H1 (cell line): ENCODE measurements around the gene FRMPD4. TPM values are rescaled to one million over a fixed set of nuclear protein-coding genes. Genes with fewer than 3 reads are reported as not detected.

ENCODE experiments used
- CEBPB ChIP-seq: IDR thresholded peaks from 2 replicates; pipeline ENCODE4 v1.6.1; 2012; ENCODE audit warnings: low read depth, low read length
- MAFK ChIP-seq: IDR thresholded peaks from 2 replicates; pipeline ENCODE4 v1.6.1; 2012; ENCODE audit warnings: low read depth, mild to moderate bottlenecking, improper control_type of control experiment, low read length
- PHF8 ChIP-seq: fragments of 200-600 bp; sonication (generic); conservative IDR thresholded peaks from 2 replicates; pipeline ENCODE4 v1.7.1; 2012; ENCODE audit warnings: low read depth, mild to moderate bottlenecking, inconsistent platforms, low read length, moderate library complexity
- POLR2A ChIP-seq, 2 experiments: IDR thresholded peaks; 1 replicate in 1 of 2; 2 replicates in 1 of 2; pipeline ENCODE4 v1.6.1; 2011; ENCODE audit warnings: low read depth in 2 of 2, low read length in 2 of 2, mild to moderate bottlenecking in 2 of 2; ENCODE audit errors: control extremely low read depth in 1 of 2
- SAP30 ChIP-seq: fragments of 300-600 bp; sonication (generic); IDR thresholded peaks from 2 replicates; pipeline ENCODE4 v1.7.1; 2012; ENCODE audit warnings: low read length, moderate library complexity, mild to moderate bottlenecking, inconsistent platforms; ENCODE audit not compliant: insufficient read depth, insufficient replicate concordance
- SUZ12 ChIP-seq: fragments of 200-600 bp; sonication (generic); IDR thresholded peaks from 2 replicates; pipeline ENCODE4 v1.6.1; 2012; ENCODE audit warnings: mild to moderate bottlenecking, inconsistent platforms, low read length, moderate library complexity, mixed read lengths
- TAF7 ChIP-seq: optimal IDR thresholded peaks from 2 replicates; pipeline ENCODE3; 2011; ENCODE audit warnings: low read depth, mild to moderate bottlenecking, inconsistent platforms, low read length, moderate library complexity, borderline replicate concordance
- TEAD4 ChIP-seq: IDR thresholded peaks from 2 replicates; pipeline ENCODE4 v1.6.1; 2012; ENCODE audit warnings: low read depth, low read length, inconsistent platforms, mixed read lengths
- polyA plus RNA-seq, 7 experiments: library from polyadenylated mRNA; depleted of rRNA in 3 of 7; stranded (reverse) in 5 of 7; unstranded in 2 of 7; fragments of >200 nt in 5 of 7; fragments of 200-250 nt in 2 of 7; gene quantifications; 1 replicate in 5 of 7; 2 replicates in 1 of 7; 4 replicates in 1 of 7; pipeline versions ENCODE4 v1.2.1 to v1.2.3, GENCODE V29; 2011 to 2013; ENCODE audit warnings: missing spikeins in 2 of 7, mixed read lengths in 2 of 7
- total RNA-seq: library from RNA; stranded (reverse); fragmentation: NEBNext Ultra II Directional; extraction: Animal tissue kit (Norgen Biotek cat#: 25700); gene quantifications from 2 replicates; pipeline ENCODE4 v1.2.1, GENCODE V29; 2021
- TF ChIP-seq, protein P1 (sequence below): fragments of 300-600 bp; sonication (generic); IDR thresholded peaks from 2 replicates; pipeline ENCODE4 v1.7.1; 2012; ENCODE audit warnings: low read length, moderate library complexity, mild to moderate bottlenecking, inconsistent platforms; ENCODE audit not compliant: insufficient replicate concordance
- TF ChIP-seq, protein P2 (sequence below), 3 experiments: IDR thresholded peaks; 1 replicate in 2 of 3; 2 replicates in 1 of 3; pipeline versions ENCODE4 v1.5.1 to v1.6.1; 2011; ENCODE audit warnings: low read length in 3 of 3, mild to moderate bottlenecking in 3 of 3, inconsistent platforms in 2 of 3, low read depth in 1 of 3, moderate library complexity in 1 of 3; ENCODE audit not compliant: insufficient read depth in 1 of 3; ENCODE audit errors: control extremely low read depth in 1 of 3

FRMPD4 gene
- total and polyA plus RNA-seq, 2 of the 8 experiments (the other 6 are each of a cell fraction or from before 2014, with no cell fraction given): 0.02 to 0.37 TPM

DNA sequence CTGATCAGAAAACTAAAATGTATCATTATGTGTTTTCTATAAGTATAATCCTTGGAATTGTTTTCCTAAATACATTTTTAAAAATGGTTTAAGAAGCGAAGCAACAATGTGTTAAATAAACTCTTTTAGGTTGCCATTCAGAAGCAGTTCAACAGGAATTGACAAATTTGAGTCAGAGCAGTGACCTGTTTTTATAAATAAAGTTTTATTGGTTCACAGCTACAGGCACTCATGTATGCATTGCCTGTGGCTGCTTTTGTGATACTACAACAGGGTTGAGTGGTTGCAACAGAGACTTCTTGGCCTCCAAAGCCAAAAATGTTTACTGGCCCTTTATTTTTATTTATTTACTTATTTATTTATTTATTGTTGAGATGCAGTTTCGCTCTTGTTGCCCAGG lies 99.5 kb downstream of the FRMPD4 start (continued):
- TF ChIP-seq, protein P1, sequence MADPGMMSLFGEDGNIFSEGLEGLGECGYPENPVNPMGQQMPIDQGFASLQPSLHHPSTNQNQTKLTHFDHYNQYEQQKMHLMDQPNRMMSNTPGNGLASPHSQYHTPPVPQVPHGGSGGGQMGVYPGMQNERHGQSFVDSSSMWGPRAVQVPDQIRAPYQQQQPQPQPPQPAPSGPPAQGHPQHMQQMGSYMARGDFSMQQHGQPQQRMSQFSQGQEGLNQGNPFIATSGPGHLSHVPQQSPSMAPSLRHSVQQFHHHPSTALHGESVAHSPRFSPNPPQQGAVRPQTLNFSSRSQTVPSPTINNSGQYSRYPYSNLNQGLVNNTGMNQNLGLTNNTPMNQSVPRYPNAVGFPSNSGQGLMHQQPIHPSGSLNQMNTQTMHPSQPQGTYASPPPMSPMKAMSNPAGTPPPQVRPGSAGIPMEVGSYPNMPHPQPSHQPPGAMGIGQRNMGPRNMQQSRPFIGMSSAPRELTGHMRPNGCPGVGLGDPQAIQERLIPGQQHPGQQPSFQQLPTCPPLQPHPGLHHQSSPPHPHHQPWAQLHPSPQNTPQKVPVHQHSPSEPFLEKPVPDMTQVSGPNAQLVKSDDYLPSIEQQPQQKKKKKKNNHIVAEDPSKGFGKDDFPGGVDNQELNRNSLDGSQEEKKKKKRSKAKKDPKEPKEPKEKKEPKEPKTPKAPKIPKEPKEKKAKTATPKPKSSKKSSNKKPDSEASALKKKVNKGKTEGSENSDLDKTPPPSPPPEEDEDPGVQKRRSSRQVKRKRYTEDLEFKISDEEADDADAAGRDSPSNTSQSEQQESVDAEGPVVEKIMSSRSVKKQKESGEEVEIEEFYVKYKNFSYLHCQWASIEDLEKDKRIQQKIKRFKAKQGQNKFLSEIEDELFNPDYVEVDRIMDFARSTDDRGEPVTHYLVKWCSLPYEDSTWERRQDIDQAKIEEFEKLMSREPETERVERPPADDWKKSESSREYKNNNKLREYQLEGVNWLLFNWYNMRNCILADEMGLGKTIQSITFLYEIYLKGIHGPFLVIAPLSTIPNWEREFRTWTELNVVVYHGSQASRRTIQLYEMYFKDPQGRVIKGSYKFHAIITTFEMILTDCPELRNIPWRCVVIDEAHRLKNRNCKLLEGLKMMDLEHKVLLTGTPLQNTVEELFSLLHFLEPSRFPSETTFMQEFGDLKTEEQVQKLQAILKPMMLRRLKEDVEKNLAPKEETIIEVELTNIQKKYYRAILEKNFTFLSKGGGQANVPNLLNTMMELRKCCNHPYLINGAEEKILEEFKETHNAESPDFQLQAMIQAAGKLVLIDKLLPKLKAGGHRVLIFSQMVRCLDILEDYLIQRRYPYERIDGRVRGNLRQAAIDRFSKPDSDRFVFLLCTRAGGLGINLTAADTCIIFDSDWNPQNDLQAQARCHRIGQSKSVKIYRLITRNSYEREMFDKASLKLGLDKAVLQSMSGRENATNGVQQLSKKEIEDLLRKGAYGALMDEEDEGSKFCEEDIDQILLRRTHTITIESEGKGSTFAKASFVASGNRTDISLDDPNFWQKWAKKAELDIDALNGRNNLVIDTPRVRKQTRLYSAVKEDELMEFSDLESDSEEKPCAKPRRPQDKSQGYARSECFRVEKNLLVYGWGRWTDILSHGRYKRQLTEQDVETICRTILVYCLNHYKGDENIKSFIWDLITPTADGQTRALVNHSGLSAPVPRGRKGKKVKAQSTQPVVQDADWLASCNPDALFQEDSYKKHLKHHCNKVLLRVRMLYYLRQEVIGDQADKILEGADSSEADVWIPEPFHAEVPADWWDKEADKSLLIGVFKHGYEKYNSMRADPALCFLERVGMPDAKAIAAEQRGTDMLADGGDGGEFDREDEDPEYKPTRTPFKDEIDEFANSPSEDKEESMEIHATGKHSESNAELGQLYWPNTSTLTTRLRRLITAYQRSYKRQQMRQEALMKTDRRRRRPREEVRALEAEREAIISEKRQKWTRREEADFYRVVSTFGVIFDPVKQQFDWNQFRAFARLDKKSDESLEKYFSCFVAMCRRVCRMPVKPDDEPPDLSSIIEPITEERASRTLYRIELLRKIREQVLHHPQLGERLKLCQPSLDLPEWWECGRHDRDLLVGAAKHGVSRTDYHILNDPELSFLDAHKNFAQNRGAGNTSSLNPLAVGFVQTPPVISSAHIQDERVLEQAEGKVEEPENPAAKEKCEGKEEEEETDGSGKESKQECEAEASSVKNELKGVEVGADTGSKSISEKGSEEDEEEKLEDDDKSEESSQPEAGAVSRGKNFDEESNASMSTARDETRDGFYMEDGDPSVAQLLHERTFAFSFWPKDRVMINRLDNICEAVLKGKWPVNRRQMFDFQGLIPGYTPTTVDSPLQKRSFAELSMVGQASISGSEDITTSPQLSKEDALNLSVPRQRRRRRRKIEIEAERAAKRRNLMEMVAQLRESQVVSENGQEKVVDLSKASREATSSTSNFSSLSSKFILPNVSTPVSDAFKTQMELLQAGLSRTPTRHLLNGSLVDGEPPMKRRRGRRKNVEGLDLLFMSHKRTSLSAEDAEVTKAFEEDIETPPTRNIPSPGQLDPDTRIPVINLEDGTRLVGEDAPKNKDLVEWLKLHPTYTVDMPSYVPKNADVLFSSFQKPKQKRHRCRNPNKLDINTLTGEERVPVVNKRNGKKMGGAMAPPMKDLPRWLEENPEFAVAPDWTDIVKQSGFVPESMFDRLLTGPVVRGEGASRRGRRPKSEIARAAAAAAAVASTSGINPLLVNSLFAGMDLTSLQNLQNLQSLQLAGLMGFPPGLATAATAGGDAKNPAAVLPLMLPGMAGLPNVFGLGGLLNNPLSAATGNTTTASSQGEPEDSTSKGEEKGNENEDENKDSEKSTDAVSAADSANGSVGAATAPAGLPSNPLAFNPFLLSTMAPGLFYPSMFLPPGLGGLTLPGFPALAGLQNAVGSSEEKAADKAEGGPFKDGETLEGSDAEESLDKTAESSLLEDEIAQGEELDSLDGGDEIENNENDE: no peak
- TF ChIP-seq, protein P2, sequence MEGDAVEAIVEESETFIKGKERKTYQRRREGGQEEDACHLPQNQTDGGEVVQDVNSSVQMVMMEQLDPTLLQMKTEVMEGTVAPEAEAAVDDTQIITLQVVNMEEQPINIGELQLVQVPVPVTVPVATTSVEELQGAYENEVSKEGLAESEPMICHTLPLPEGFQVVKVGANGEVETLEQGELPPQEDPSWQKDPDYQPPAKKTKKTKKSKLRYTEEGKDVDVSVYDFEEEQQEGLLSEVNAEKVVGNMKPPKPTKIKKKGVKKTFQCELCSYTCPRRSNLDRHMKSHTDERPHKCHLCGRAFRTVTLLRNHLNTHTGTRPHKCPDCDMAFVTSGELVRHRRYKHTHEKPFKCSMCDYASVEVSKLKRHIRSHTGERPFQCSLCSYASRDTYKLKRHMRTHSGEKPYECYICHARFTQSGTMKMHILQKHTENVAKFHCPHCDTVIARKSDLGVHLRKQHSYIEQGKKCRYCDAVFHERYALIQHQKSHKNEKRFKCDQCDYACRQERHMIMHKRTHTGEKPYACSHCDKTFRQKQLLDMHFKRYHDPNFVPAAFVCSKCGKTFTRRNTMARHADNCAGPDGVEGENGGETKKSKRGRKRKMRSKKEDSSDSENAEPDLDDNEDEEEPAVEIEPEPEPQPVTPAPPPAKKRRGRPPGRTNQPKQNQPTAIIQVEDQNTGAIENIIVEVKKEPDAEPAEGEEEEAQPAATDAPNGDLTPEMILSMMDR (IDR thresholded peaks at IDR 0.05; ENCODE audit: control extremely low read depth in 1 of 3, insufficient read depth in 1 of 3, low read depth in 1 of 3, low read length in 3 of 3): no peak
- TF ChIP-seq POLR2A (IDR thresholded peaks at IDR 0.05; ENCODE audit: control extremely low read depth in 1 of 2, low read depth in 2 of 2, low read length in 2 of 2) (no peak), SUZ12 (no peak), PHF8 (no peak), TAF7 (no peak), TEAD4 (no peak), CEBPB (no peak), SAP30 (no peak), MAFK (no peak)
